GM19395 (cell line): ENCODE data around the gene CNFN.

ENCODE experiments used
- ATAC-seq: cut with Tn5 transposase; IDR thresholded peaks from one replicate; pipeline ENCODE4 v1.9.1; 2021; ENCODE audit warnings: mild to moderate bottlenecking, moderate library complexity; ENCODE audit not compliant: unreplicated experiment

Gene CNFN

GRCh38 chr19:42389899-42390298 lies at the start of gene CNFN:
Gene CNFN, minus strand, starts transcription at chr19:42390297. Its CDS starts 1,260 bp downstream, at chr19:42389037.
- ATAC-seq, result no peak

GRCh38 chr19:42436006-42436405 lies 45.9 kb upstream of the CNFN start:
- ATAC-seq, result no peak

- ATAC-seq, result no peak
Observed at GRCh38 chr19:42435316-42435715, 45.2 kb upstream of the CNFN start.

GRCh38 chr19:42433503-42434260 lies 43.6 kb upstream of the CNFN start:
- no peak for ATAC-seq

- ATAC-seq, result no peak
Observed at GRCh38 chr19:42431486-42431885, 41.4 kb upstream of the CNFN start.

GRCh38 chr19:42428676-42429075 lies 38.6 kb upstream of the CNFN start:
- no peak for ATAC-seq

GRCh38 chr19:42427313-42427712 lies 37.2 kb upstream of the CNFN start, which contains the start of gene LIPE:
Gene LIPE, minus strand, starts transcription at chr19:42427388. Its CDS starts 239 bp downstream, at chr19:42427149.
- no peak for ATAC-seq

GRCh38 chr19:42426643-42427042 lies 36.5 kb upstream of the CNFN start:
- ATAC-seq, result no peak

- no peak for ATAC-seq
Observed at GRCh38 chr19:42424712-42425131, 34.6 kb upstream of the CNFN start.

- ATAC-seq, result no peak
Observed at GRCh38 chr19:42424345-42424707, 34.2 kb upstream of the CNFN start.

GRCh38 chr19:42423462-42424344 lies 33.6 kb upstream of the CNFN start:
- ATAC-seq, result peak; percentile 86

GRCh38 chr19:42422901-42423461 lies 32.9 kb upstream of the CNFN start:
- ATAC-seq, result peak; percentile 42

GRCh38 chr19:42422092-42422900 lies 32.2 kb upstream of the CNFN start:
- ATAC-seq, result peak; percentile 17

- ATAC-seq, result no peak
Observed at GRCh38 chr19:42421591-42422031, 31.5 kb upstream of the CNFN start.

- ATAC-seq, result no peak
Observed at GRCh38 chr19:42421101-42421500, 31.0 kb upstream of the CNFN start.

GRCh38 chr19:42420055-42420544 lies 30.0 kb upstream of the CNFN start:
- no peak for ATAC-seq

- no peak for ATAC-seq
Observed at GRCh38 chr19:42419309-42419708, 29.2 kb upstream of the CNFN start.

GRCh38 chr19:42412661-42413076 lies 22.6 kb upstream of the CNFN start:
- ATAC-seq, result no peak

- ATAC-seq, result no peak
Observed at GRCh38 chr19:42412227-42412626, 22.1 kb upstream of the CNFN start.

GRCh38 chr19:42411581-42412178 lies 21.6 kb upstream of the CNFN start:
- ATAC-seq, result no peak
